Sigmoid colon (tissue), 7 donors: Measurements from ENCODE around the gene EED. TPM values are rescaled to one million over a fixed set of nuclear protein-coding genes. Genes with fewer than 3 reads are reported as not detected.

Experiments used
- DNase-seq: peaks from one replicate; pipeline ENCODE4 v3.0.0-alpha.2; 2019
- H3K27ac ChIP-seq, 4 donors: fragments of 200-600 bp; sonication (generic); one replicate each; pipeline ENCODE4 v1.5.1; 2016 to 2019; ENCODE audit warnings: mild to moderate bottlenecking in 1 of 4
- H3K27me3 ChIP-seq, 3 donors: fragments of 200-600 bp; sonication (generic); one replicate each; pipeline ENCODE4 v1.5.1; 2019; ENCODE audit warnings: mild to moderate bottlenecking in 1 of 3
- H3K36me3 ChIP-seq, 4 donors: fragments of 200-600 bp; sonication (generic); one replicate each; pipeline ENCODE4 v1.5.1; 2016 to 2019
- H3K4me1 ChIP-seq, 4 donors: fragments of 200-600 bp; sonication (generic); one replicate each; pipeline ENCODE4 v1.5.1; 2017 to 2019
- H3K4me3 ChIP-seq, 4 donors: fragments of 200-600 bp; sonication (generic); one replicate each; pipeline ENCODE4 v1.5.1; 2017 to 2019; ENCODE audit warnings: mild to moderate bottlenecking in 2 of 4, moderate library complexity in 1 of 4
- H3K9me3 ChIP-seq, 4 donors: fragments of 200-600 bp in 3 of 4; sonication (generic) in 3 of 4; one replicate each; pipeline versions ENCODE4 v1.5.1 to v1.6.1; 2013 to 2019
- CTCF ChIP-seq, 4 experiments: fragments of 450-650 bp in 3 of 4; fragments of 200-600 bp in 1 of 4; IDR thresholded peaks; one replicate each; pipeline ENCODE4 v1.5.1; 2016 to 2019; ENCODE audit warnings: antibody characterized with exemption in 4 of 4, mild to moderate bottlenecking in 3 of 4, moderate library complexity in 2 of 4
- EP300 ChIP-seq, 4 donors: sonication (generic); formaldehyde crosslinking; IDR thresholded peaks; one replicate each; pipeline ENCODE4 v1.6.1; 2017; ENCODE audit warnings: antibody characterized with exemption in 4 of 4
- POLR2A ChIP-seq, 2 donors: fragments of 450-650 bp; IDR thresholded peaks; one replicate each; pipeline ENCODE4 v1.6.1; 2016; ENCODE audit warnings: antibody characterized with exemption in 2 of 2, mild to moderate bottlenecking in 2 of 2, moderate library complexity in 2 of 2
- POLR2AphosphoS5 ChIP-seq, 4 donors: sonication (generic); formaldehyde crosslinking; IDR thresholded peaks; one replicate each; pipeline ENCODE4 v1.6.1; 2017; ENCODE audit warnings: antibody characterized with exemption in 4 of 4
- WGBS, 2 donors: extraction: QIAGEN DNeasy Blood & Tissue Kit; methylation state at CpG; one replicate each; pipeline ENCODE4 v1.1.7; 2013; 5-methylcytosine and 5-hydroxymethylcytosine counted together
- intact Hi-C: fragments of 100-400 bp; cut with DNase I; formaldehyde crosslinking; loops from one replicate; pipeline ENCODE4 v1.15.1; 2023
- polyA plus RNA-seq, 3 donors: library from polyadenylated mRNA; stranded (reverse); fragments of 200-250 nt; gene quantifications; one replicate each; pipeline ENCODE4 v1.2.3, GENCODE V29; 2013
- total RNA-seq, 4 donors: library from RNA; depleted of rRNA; stranded (reverse); fragments of >200 nt; gene quantifications; one replicate each; pipeline ENCODE4 v1.1.0, GENCODE V29; 2016
- donor health status: healthy with polysubstance abuse.
- donor health status: Bipolar disorder and iron deficiency.
- donor health status: healthy.

The EED gene
- total and polyA plus RNA-seq, 7 donors, result 12.6 to 28.6 (median 18.2) TPM

DNA sequence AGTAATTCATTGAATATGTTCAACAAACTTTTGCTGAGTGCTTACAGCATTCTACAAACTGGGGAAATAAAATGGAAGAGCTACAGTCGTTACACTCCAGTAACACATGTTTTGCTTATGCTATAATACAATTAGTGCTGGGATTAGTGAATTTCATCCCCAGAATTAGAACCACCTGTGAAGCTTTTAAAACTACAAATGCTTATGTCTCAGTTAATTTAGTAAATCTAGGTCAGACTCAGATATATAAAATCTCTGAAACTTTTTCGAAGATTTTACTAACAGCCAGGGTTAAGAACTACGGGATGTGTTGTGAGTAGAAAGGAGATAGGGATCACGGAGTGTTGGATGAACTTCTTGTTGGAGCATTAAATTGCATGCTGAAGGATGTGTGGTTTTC, 33.7 kb upstream of the EED start:
- H3K4me3 ChIP-seq, result no peak overlapping the region
- no peaks in the 10 kb centered on the region for H3K36me3 ChIP-seq
- H3K4me1 ChIP-seq, result no peaks in the 10 kb centered on the region
- H3K27me3 ChIP-seq, result no peaks in the 10 kb centered on the region
- H3K27ac ChIP-seq, result no peak overlapping the region
- TF ChIP-seq POLR2A (IDR thresholded peaks at IDR 0.05) (no peak), EP300 (IDR thresholded peaks at IDR 0.05) (no peak), CTCF (IDR thresholded peaks at IDR 0.05) (no peak), POLR2AphosphoS5 (IDR thresholded peaks at IDR 0.05) (no peak)
- intact Hi-C loops, result loop anchor here (10.0 kb wide), 1 partner anchor 616 kb away; no protein-coding TSS in a partner anchor
- DNase-seq, result no peak
- 93 to 94% methylated on average over 4 of the region's 4 CpGs for WGBS, 2 donors
- no peaks in the 10 kb centered on the region for H3K9me3 ChIP-seq

GRCh38 chr11:86211619-86212018, 32.9 kb upstream of the EED start:
- H3K27ac ChIP-seq, result no peak overlapping the region
- no peaks in the 10 kb centered on the region for H3K36me3 ChIP-seq
- TF ChIP-seq POLR2A (IDR thresholded peaks at IDR 0.05), result no peak
- no peak for TF ChIP-seq EP300 (IDR thresholded peaks at IDR 0.05)
- no peak for TF ChIP-seq POLR2AphosphoS5 (IDR thresholded peaks at IDR 0.05)
- TF ChIP-seq CTCF (IDR thresholded peaks at IDR 0.05), result no peak
- H3K4me1 ChIP-seq, result no peaks in the 10 kb centered on the region
- no peak overlapping the region for H3K4me3 ChIP-seq
- intact Hi-C loops, result loop anchor here (10.0 kb wide), 1 partner anchor 617 kb away; no protein-coding TSS in a partner anchor
- no peak for DNase-seq
- H3K9me3 ChIP-seq, result no peaks in the 10 kb centered on the region
- 81 to 82% methylated on average over 4 of the region's 4 CpGs for WGBS, 2 donors
- no peaks in the 10 kb centered on the region for H3K27me3 ChIP-seq

DNA sequence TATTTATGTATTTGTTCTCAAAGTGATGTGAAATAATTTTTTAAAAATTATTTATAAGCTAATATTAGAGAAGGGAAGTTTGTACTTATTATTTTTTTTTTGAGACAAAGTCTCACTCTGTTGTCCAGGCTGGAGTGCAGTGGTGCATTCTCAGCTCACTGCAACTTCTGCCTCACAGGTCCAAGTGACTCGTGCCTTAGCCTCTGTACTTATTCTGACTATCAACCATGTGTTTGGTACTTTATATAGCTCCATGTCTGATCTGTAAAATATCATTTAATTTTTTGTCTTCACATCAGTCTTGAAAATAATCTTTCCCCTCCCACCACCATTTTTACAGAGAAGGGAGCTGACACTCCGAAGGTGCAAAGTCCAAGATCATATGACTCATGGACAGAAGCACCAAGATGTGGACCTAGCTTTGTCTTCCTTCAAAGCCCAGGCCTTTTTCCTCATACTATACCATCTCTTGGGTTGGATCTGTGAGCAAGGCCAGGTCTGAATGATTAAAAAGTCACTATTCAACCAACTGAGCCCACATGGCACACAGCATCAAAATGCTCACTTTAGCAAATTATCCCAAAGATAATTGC, 32.4 kb upstream of the EED start:
- Histone ChIP-seq H3K36me3 (no peaks in the 10 kb centered on the region), H3K27ac (no peak overlapping the region), H3K9me3 (no peaks in the 10 kb centered on the region), H3K27me3 (no peaks in the 10 kb centered on the region), H3K4me1 (no peaks in the 10 kb centered on the region), H3K4me3 (no peak overlapping the region)
- intact Hi-C loops, result loop anchor here (10.0 kb wide), 1 partner anchor 617 kb away; no protein-coding TSS in a partner anchor
- 90 to 91% methylated on average over 2 of the region's 2 CpGs for WGBS, 2 donors
- no peak for TF ChIP-seq EP300 (IDR thresholded peaks at IDR 0.05)
- no peak for TF ChIP-seq CTCF (IDR thresholded peaks at IDR 0.05)
- no peak for TF ChIP-seq POLR2A (IDR thresholded peaks at IDR 0.05)
- no peak for TF ChIP-seq POLR2AphosphoS5 (IDR thresholded peaks at IDR 0.05)
- DNase-seq, result no peak

DNA sequence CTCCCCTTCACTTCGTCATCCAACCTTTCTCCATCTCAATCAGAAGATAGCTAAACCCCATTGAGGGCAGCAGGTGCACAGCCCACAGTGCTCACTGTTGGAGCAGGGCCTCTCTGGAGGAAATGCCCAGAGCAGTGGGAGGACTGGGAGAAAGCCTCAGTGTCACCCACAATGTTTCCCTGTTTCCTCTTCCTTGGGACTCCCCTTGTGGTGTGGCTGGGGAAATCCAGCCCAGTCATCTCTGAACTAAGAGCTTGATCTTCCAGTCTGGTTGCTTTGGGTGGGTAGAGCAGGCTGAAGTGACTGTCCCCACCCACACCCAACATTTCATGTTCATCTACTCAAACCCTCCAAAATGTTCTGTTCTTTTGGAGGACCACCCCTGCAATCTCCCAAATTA, 29.8 kb upstream of the EED start:
- intact Hi-C loops, result loop anchor here (10.0 kb wide), 1 partner anchor 620 kb away; no protein-coding TSS in a partner anchor
- Histone ChIP-seq H3K27ac (no peak overlapping the region), H3K36me3 (no peaks in the 10 kb centered on the region), H3K27me3 (no peaks in the 10 kb centered on the region), H3K9me3 (no peaks in the 10 kb centered on the region), H3K4me3 (no peak overlapping the region), H3K4me1 (peaks cover 0 to 8% (median 4%) of the 10 kb centered on the region in 4 donors)
- DNase-seq, result no peak
- TF ChIP-seq POLR2A (IDR thresholded peaks at IDR 0.05) (no peak), EP300 (IDR thresholded peaks at IDR 0.05) (no peak), CTCF (IDR thresholded peaks at IDR 0.05) (no peak), POLR2AphosphoS5 (IDR thresholded peaks at IDR 0.05) (no peak)
- WGBS, 2 donors, result 80 to 81% methylated on average over 1 of the region's 1 CpG
